GM18502 (cell line): ENCODE measurements around the gene HOXC5.

Experiments
- ATAC-seq: cut with Tn5 transposase; IDR thresholded peaks from one replicate; pipeline ENCODE4 v1.9.1; 2021; ENCODE audit warnings: mild to moderate bottlenecking; ENCODE audit not compliant: unreplicated experiment, poor library complexity

Gene HOXC5

GRCh38 chr12:53995378-53996239, 37.2 kb upstream of the HOXC5 start:
- ATAC-seq, result no peak

DNA sequence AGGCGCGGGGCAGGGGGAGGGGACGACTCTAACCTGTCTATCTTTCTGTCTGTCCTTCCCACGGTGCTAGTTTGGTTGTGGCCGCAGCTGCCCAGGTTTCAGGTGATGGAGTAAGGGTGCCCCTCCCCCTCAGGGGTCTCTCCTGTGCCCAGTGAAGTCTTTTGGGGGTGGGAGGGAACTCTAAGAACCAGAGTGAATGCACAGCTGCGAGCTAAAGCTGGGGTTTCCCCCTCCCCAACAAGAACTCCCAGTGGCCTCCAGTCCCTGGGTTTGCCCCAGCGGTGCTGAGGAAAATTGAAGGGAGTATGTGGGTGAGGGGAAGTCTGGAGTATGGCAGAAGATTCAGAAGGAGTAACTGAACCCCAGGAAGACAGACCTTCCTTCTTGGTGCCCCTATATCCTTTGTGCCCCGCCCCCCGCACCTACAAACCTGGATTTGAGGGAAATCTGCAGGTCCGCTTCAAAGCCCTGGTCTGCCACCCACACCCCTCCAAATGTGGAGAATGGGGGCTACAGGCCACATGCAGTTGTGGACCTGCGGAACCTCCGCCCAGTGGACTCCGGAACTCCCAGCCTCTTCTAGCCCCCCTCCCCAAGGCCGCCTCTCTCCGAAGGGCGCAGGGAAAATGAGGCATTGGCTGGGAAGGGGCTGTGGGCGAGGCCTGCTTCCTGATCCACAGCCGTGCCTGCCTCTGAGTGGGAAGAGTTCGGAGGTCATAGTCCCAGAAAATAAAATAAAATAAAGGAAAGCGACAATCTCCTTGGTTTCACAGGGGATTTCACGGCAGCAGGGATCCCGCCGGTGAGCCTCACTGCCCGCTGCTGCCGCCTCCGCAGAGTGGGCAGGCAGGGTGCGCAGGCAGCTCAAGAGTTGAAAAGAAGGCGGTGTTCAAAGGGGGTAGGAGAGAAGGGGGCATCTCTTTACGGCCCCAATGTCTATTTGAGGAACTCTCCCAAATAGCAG, 36.3 kb upstream of the HOXC5 start:
- ATAC-seq, result no peak

DNA sequence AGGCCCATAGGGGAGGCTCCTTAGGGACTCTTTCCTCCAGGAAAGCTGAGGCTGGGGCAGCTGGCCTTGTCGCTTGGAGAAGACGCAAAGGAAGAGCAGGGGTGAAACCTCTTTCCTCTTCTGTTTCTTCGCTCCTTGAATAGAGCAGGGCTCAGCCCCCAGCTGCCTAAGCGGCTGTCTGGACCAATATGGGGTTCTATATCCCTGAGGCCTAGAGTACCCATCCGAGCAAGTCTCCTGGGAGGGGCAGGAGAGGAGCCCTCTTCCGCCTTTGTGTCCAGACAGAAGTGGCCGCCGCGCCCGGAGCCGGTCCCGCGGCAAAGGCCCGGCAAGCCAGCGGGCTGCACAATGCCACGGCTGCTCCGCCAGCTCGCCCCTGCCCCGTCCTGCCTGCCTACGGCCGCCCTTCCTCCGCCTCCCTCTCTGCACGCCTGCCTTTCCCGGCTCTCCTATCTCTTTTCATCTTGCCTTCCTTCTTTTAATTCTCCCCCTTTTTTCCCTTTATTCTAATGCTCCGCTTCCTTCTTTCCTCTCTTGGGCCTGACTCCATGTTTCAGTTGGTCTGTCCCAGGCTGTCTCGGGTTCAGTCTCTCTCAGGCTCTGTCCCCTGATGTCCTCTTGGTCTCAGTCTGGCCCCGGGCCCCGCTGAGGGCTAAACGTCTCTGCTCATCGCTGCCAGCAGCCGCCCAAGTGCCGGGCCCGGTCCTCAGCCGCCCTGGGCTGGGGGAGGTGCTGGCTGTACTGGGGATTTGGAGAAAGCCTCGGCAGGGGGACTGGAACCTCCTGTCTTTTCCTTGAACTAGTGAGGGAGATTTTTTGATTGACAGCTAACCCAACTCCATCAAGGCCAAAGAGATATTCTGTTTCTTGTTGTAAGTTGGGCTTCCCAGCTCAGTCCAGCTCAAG, 35.4 kb upstream of the HOXC5 start:
- no peak for ATAC-seq

- no peak for ATAC-seq
Observed at GRCh38 chr12:53998110-53998899, 34.5 kb upstream of the HOXC5 start.

GRCh38 chr12:53998900-53999236, 34.0 kb upstream of the HOXC5 start:
- ATAC-seq, result no peak

GRCh38 chr12:53999559-54000115, 33.2 kb upstream of the HOXC5 start:
- ATAC-seq, result no peak

- no peak for ATAC-seq
Observed at GRCh38 chr12:54000116-54001114, 32.4 kb upstream of the HOXC5 start, which contains the start of gene HOXC9. Gene HOXC9 (plus strand): TSS chr12:54000161. CDS start chr12:54000189, 28 bp downstream.

DNA sequence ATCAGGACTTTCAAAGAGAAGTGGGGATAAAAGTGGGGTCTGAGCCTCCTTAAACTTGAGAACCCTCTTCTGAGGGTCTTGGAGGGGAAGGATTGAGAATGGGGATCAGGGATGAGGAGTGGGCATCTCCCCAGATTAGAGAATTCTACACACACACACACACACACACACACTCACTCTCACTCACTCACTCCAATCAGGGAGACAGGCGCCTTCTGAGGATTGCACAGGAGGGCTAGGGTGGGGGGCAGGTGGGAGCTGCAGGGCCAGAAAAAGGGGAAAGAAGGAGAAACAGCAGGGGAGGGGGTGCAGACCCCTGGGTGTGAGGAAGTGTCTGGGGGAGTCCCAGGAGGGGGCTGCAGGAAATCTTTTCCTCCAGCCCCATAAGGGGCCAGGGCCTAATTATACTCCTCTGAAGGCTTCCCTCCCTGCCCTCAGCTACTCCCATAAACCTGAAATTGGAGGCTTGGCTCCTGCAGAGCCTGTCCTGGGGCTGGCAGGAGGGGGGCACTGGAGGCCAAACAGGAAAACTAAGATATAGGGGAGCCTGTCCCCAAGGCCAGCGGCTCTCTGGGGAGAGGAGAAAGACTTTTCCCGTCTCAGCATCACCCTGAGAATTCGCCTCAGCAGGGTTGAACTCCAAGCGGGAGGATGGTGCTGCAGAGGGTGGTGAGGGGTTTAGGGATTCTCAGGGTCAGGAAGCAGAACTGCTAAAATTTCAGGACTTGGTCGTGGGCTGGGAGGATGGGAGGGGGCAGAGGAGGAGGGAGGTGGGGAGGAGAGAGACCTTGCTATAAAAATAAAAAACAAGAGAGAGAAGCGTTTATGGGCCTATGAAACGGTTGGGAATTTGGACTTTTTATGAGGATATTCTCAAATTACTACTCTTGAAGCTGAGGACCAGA, 31.3 kb upstream of the HOXC5 start:
- no peak for ATAC-seq

DNA sequence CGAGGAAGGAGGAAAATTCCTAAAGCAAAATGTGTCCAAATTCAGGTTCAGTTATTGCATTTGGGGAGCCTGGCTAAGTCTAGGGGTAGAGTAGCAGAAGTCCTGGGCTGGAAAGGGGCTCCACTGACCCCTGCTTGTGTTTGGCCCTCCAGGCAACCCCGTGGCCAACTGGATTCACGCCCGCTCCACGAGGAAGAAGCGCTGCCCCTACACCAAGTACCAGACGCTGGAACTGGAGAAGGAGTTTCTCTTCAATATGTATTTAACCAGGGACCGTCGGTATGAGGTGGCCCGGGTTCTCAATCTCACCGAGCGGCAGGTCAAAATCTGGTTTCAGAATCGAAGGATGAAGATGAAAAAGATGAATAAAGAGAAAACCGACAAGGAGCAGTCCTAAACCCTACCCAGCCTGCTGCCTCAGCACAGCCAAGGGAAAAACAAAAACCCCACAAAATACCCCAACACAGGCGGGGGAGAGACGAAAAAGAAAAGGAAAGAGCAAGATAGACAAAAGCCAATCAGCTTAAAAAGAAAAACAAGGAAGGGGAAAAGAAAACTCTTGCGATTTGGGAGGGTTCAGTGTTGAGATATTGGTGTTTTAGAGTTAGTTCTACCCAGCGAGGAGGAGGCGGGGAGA, 30.5 kb upstream of the HOXC5 start:
- ATAC-seq, result no peak

DNA sequence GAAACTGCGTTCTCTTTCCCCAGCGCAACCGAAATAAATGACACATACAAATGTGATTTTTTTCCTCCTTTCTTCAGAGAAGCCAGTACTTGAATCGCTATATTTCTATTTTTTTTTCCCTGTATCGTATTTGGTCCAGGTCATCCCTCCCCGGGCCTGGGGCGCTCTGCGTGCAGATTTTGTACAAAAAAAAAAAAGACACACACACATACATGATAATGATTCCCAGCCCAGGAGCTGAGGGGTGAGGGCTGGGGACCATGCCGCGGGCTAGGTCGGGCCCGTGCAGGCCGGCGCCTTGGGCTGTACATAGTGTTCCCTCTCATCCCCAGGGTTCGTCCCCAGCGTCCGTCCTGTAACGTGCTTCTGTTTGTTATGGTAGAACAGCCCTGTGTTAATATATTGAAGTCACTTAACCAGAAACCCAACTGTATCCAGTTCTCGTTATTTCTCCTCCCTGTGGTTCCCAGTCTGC, 29.9 kb upstream of the HOXC5 start:
- no peak for ATAC-seq

- no peak for ATAC-seq
Observed at GRCh38 chr12:54003625-54004024, 29.2 kb upstream of the HOXC5 start.

DNA sequence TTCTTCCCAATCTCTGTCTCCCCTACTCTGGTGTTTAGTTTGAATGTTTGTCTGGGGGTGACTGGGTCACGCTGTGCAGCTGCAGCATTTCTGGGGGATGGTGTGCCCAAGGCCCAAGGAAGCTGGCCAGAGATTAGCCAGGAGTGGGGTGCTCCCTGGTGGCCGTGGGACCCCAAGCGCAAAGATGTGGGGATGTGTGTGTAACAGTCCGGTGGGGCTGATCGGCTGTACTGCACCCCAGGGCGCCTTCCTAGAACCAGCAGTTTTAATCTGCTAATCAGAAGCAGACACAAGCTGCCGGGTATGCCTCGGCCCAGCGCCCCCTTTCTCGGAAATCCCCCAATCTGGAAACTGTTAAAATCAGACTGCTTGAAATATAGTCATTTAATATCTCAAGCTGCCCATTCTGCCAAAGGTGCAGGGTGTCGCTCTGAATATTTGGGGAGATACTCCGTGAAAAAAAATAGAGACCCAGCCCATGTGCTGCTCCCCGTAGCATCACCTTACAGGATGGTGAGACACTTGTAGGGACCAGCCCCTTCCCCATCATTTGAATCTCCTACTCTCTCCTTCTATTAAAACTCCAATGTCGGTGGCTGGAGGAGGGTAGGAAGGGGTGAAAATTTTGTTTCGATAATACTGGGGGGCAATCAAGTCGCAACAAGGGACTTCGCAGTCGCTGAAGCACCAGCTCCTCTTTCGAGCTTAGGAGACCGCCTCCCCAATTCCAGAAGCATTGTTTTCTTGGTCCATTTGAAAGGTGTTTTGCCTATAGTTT, 28.6 kb upstream of the HOXC5 start:
- ATAC-seq, result no peak

- ATAC-seq, result no peak
Observed at GRCh38 chr12:54004841-54005530, 27.9 kb upstream of the HOXC5 start.

GRCh38 chr12:54005531-54005852, 27.4 kb upstream of the HOXC5 start:
- ATAC-seq, result no peak
